Activated gamma-delta T cell (primary cell): ENCODE data around the gene ACKR1.

ENCODE experiments used
- DNase-seq: peaks from one replicate; lab custom pipeline; 2025; lab: John Stamatoyannopoulos, UW

ACKR1 gene

DNA sequence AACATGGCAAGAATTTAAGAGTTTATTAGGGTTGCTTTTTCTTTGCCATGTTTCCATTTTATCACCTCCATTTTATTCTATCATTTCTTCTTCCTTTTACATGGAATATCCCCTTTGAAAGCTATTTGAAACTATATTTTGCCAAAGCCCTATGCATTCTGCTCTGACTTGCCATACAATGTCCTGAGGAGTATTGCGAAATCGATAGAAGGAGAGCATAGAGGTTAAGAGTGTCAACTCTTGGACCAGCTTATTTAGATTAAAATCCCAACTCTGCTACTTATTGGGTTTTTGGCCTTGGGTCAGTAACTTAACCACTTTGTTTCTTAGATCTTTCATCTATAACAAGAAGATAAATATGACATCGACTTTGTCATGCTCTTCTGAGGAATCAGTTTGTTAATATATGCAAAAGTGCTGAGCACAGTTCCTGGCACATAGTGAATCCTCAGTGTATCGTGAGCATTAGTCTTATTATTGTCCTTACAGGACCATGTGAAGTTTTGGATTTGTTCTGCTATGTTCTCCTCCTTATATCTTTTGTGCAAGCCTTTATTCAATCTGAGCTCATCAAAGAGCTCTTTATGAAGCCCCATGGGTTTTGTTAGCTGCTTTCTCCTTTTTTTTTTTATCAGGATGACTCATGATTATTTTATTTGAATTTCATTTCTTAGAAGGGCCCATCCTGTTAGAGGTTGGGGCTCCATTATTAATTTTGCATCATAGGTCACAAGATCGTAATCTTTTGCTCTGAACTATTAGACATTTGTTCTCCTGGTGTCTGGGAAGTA is 17.6 kb downstream of the ACKR1 start:
- no peak for DNase-seq

DNA sequence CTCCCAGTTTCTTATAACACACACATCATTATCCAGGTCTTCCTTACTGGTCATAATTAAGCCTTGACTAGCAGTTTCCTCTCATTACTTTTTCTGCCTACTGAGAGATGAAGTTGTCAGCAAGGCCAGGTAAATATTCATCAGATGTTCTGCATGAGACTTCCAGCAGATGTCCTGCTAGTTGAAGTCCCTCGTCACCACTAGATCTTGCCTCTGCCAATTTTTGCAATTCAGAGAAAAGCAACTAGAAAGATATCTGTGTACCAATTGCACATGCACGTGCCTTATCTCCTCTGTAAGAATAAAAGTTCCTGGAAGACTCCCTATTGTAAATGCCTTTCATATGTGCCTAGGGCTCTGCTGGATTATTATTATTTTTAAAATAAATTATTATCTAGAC is 18.3 kb downstream of the ACKR1 start:
- DNase-seq: no peak

DNA sequence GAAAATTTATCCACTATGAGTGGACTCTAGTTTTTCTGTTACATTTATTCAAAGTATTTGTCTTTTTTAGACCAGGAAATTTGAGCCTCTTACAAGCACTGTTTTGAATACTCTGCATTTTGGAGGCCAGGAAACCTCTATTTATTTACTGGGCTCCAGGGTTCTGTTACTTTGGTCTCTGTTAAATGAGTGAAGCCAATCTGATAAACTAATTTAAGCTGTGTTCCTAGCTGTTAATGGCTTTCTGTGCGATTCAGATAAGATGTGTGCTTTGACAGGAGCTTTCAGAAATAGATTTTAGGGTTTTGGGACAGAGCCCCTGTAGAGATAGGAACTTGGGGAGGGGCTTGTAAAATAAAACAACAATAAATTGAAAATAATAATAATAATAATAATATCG is 23.9 kb downstream of the ACKR1 start:
- DNase-seq: no peak

GRCh38 chr1:159229260-159229885 is 24.7 kb downstream of the ACKR1 start:
- no peak for DNase-seq

DNA sequence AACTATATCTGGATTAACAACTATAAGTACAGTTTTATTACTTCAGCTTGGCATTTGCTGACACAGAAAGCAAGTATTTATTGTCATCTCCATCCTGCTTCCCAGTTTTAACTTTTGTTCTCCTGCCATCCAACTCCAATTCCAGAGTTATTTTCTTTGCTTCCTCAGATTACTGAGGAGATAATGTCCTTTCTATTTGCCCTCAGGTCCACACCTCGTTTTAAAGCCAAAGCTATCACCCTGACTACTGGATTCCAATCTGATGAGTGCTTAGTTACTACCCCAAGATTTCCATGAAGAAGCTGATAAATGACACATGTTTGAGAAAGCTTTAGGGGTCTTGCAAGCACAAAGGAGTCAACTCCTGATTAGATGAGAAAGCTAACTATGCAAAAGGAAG is 25.2 kb downstream of the ACKR1 start:
- no peak for DNase-seq

- DNase-seq: no peak
These were observed 35.0 kb downstream of the ACKR1 start for GRCh38 chr1:159239551-159240220.

DNA sequence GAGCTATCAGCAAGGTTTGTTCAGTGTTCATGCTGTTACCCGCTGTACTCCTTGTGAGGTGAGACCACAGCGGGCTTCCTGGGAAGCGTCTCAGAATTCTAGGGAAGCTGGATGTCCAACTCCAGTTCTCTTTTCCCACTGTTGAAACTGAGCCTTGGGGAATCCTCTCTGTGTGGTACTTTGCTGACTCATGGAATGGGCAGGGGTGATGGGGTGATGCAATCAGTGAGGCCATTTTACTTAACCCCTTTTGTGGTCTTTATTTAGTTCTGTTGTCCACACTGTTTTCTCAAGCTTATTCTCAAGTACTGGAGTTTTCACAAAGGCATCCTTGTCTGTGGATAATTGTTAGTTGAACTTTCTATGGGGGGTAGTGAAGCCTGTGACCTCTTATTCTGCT is 42.6 kb downstream of the ACKR1 start:
- no peak for DNase-seq

- no peak for DNase-seq
These were observed 43.6 kb downstream of the ACKR1 start for GRCh38 chr1:159248311-159248710.

DNA sequence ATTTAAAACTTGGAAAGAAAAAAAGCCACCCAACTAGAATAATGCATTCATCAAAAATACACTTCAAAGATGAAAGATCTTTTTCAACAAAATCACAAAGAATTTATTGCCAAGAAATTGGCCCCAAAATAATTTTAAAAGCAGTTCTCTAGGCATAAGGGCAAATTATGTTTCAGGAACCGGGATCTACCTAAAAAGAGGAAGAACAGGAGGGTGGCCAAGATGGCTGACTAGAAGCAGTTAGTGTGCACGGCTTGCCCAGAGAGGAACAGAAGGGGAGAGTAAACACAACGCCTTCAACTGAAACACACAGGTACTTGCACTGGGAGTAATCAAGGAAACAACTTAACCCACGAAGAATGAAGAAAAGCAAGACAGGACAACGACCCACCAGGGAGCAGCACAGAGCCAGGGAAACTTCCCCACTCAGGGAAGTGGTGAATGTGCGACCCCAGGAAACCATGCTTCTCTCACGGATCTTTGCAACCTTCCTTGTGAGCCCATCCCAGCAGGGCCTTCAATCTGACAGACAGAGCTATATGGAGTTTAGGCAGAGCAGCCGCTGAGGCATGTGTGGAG is 46.1 kb downstream of the ACKR1 start:
- DNase-seq: no peak
